Activated naive CD8-positive, alpha-beta T cell treated with anti-CD3 and anti-CD28 coated beads, Interleukin-2, amount 10 ng/mL, durations not matched to agents 7 days and 5 days (primary cell): ENCODE data around the gene ANKS3. TPM values are rescaled to one million over a fixed set of nuclear protein-coding genes. Genes with fewer than 3 reads are reported as not detected.

Source experiments
- microRNA-seq: library from miRNA; unstranded; fragments of <30 nt; microRNA quantifications from one replicate; pipeline ENCODE4 v1.2.0, GENCODE V29; 2022
- total RNA-seq, 2 experiments: library from RNA; stranded (reverse); gene quantifications; one replicate each; pipeline ENCODE4 v1.2.3, GENCODE V29; 2021

Gene ANKS3
- total RNA-seq, 2 experiments from 2014 or later, result 20.4 to 20.5 TPM

Small RNAs within 50 kb of the gene (microRNA-seq; reads per million reads assigned to microRNA genes)
- gene MIR6769A, result not detected

Other genes starting within 250 kb of the ANKS3 start
- gene CDIP1, start 195.5 kb downstream of the ANKS3 start, total RNA-seq, result 10 to 100 TPM; 36.3 to 42.1 TPM
- under 1 TPM; 0.08 to 0.17 TPM for gene C16orf96, start 177.9 kb downstream of the ANKS3 start, total RNA-seq
- gene UBALD1, start 119.4 kb downstream of the ANKS3 start, total RNA-seq, result 10 to 100 TPM; 21.3 to 23.7 TPM
- gene MGRN1, start 109.4 kb downstream of the ANKS3 start, total RNA-seq, result 10 to 100 TPM; 84.4 to 91.7 TPM
- gene NUDT16L1, start 40.7 kb downstream of the ANKS3 start, total RNA-seq, result 10 to 100 TPM; 40.7 to 42.7 TPM
- under 1 TPM in 1 of 2 experiments, not detected in 1; 0.23 TPM for gene DNAAF8, start 266 bp upstream of the ANKS3 start, total RNA-seq
- 10 to 100 TPM; 22.5 to 23.8 TPM for gene ZNF500, start 32.9 kb upstream of the ANKS3 start, total RNA-seq
- gene SEPTIN12, start 54.1 kb upstream of the ANKS3 start, total RNA-seq, result not detected
- gene SMIM22, start 61.1 kb upstream of the ANKS3 start, total RNA-seq, result not detected
- 10 to 100 TPM in 1 of 2 experiments, 1 to 10 TPM in 1; 9.5 to 10.3 TPM for gene ROGDI, start 68.4 kb upstream of the ANKS3 start, total RNA-seq
- gene GLYR1, start 113.0 kb upstream of the ANKS3 start, total RNA-seq, result 10 to 100 TPM; 91.6 to 93.1 TPM
- gene UBN1, start 113.2 kb upstream of the ANKS3 start, total RNA-seq, result 10 to 100 TPM; 39.6 to 43.4 TPM
- gene PPL, start 202.9 kb upstream of the ANKS3 start, total RNA-seq, result not detected
- gene SEC14L5, start 224.1 kb upstream of the ANKS3 start, total RNA-seq, result under 1 TPM in 1 of 2 experiments, not detected in 1; 0.20 TPM